CD4-positive, alpha-beta T cell treated with Interleukin-17A for 1 hour (primary cell): ENCODE results near the gene ACOT12.
"Not testable (repeated sequence)": the region's sequence is repeated elsewhere in the genome, so short reads cannot be mapped to it uniquely, and the experiment has no call there.

Experiments
- DNase-seq: peaks from one replicate; pipeline ENCODE4 v3.0.0-alpha.2; 2020

The ACOT12 gene

GRCh38 chr5:81336556-81336955, 57.4 kb downstream of the ACOT12 start:
- no peak for DNase-seq

- DNase-seq = no peak
These were observed 58.0 kb downstream of the ACOT12 start for GRCh38 chr5:81335946-81336345.

GRCh38 chr5:81334304-81335061, 59.5 kb downstream of the ACOT12 start:
- DNase-seq = no peak

- no peak for DNase-seq
These were observed 67.4 kb downstream of the ACOT12 start for GRCh38 chr5:81326554-81326953.

GRCh38 chr5:81317536-81317935, 76.4 kb downstream of the ACOT12 start:
- DNase-seq = no peak

GRCh38 chr5:81316571-81316970, 77.4 kb downstream of the ACOT12 start:
- no peak for DNase-seq

- no peak for DNase-seq
These were observed 78.1 kb downstream of the ACOT12 start for GRCh38 chr5:81315830-81316229.

GRCh38 chr5:81315336-81315735, 78.6 kb downstream of the ACOT12 start:
- no peak for DNase-seq

GRCh38 chr5:81314581-81314980, 79.4 kb downstream of the ACOT12 start:
- DNase-seq = no peak

GRCh38 chr5:81313686-81314085, 80.2 kb downstream of the ACOT12 start:
- DNase-seq = no peak

- no peak for DNase-seq
These were observed 80.7 kb downstream of the ACOT12 start for GRCh38 chr5:81313278-81313677.

GRCh38 chr5:81310402-81311063, 83.4 kb downstream of the ACOT12 start:
- DNase-seq = no peak

- DNase-seq = no peak
These were observed 85.1 kb downstream of the ACOT12 start for GRCh38 chr5:81308836-81309235.

- no peak for DNase-seq
These were observed 88.1 kb downstream of the ACOT12 start for GRCh38 chr5:81305785-81306184.

- DNase-seq = no peak
These were observed 90.4 kb downstream of the ACOT12 start for GRCh38 chr5:81303563-81303962.

GRCh38 chr5:81302596-81302995, 91.3 kb downstream of the ACOT12 start:
- no peak for DNase-seq

- DNase-seq = peak; percentile 94
These were observed 92.5 kb downstream of the ACOT12 start, which contains the start of gene ZCCHC9 for GRCh38 chr5:81301271-81302015. TSS of gene ZCCHC9 (plus strand) at chr5:81301587. CDS start at chr5:81304758, 3,171 bp downstream.

GRCh38 chr5:81300921-81301270, 93.0 kb downstream of the ACOT12 start:
- no peak for DNase-seq

- DNase-seq = no peak
These were observed 96.4 kb downstream of the ACOT12 start for GRCh38 chr5:81297531-81297930.

GRCh38 chr5:81294021-81294420, 99.9 kb downstream of the ACOT12 start:
- not testable (repeated sequence) for DNase-seq

GRCh38 chr5:81292130-81292529, 101.8 kb downstream of the ACOT12 start:
- peak; percentile 10 for DNase-seq

- no peak for DNase-seq
These were observed 103.8 kb downstream of the ACOT12 start for GRCh38 chr5:81290146-81290545.

GRCh38 chr5:81288021-81288433, 105.9 kb downstream of the ACOT12 start:
- DNase-seq = no peak
